PC-3 (cell line): Measurements from ENCODE around the gene CADPS2. TPM values are rescaled to one million over a fixed set of nuclear protein-coding genes. Genes with fewer than 3 reads are reported as not detected.

Experiments used
- ATAC-seq: fragments of 200-7000 bp; cut with Tn5 transposase; 2 replicates; pipeline ENCODE4 v1.9.1; 2020; ENCODE audit warnings: mild to moderate bottlenecking, moderate library complexity
- BruUV-seq: library from RNA; stranded (reverse); fragments of 400-500 nt; replicated peaks from 2 replicates; lab custom pipeline; 2021; lab: Mats Ljungman, UMichigan
- CTCF ChIA-PET: fragments of 300-600 bp; sonication (Branson Sonifier 250); formaldehyde crosslinking; loops from one replicate; lab custom pipeline; 2022; ENCODE audit warnings: antibody characterized with exemption; lab: Charles Lee
- POLR2A ChIA-PET: fragments of 300-600 bp; sonication (Branson Sonifier 250); formaldehyde crosslinking; loops from one replicate; lab custom pipeline; 2022; ENCODE audit warnings: antibody characterized with exemption; ENCODE audit not compliant: unreplicated experiment; lab: Charles Lee
- DNase-seq: peaks from one replicate; pipeline ENCODE4 v3.0.0-alpha.2; 2015
- H2AFZ ChIP-seq: fragments of 300-600 bp; sonication (generic); 2 replicates; pipeline ENCODE4 v1.6.0; 2016; ENCODE audit warnings: antibody characterized with exemption, low read length
- H3F3A ChIP-seq: fragments of 300-600 bp; sonication (generic); one replicate; pipeline ENCODE4 v1.6.0; 2017; ENCODE audit warnings: antibody characterized with exemption, low read length, control low read depth, mild to moderate bottlenecking; ENCODE audit not compliant: unreplicated experiment
- H3K27ac ChIP-seq: fragments of 300-600 bp; sonication (generic); 2 replicates; pipeline ENCODE4 v1.5.1; 2016; ENCODE audit warnings: mild to moderate bottlenecking, low read length
- H3K27me3 ChIP-seq: fragments of 300-600 bp; sonication (generic); 2 replicates; pipeline ENCODE4 v1.6.1; 2016; ENCODE audit warnings: low read length, mixed read lengths
- H3K36me3 ChIP-seq: fragments of 300-600 bp; sonication (generic); 2 replicates; pipeline ENCODE4 v1.6.1; 2016; ENCODE audit warnings: low read depth, mixed run types, low read length, mixed read lengths
- H3K4me1 ChIP-seq: fragments of 300-600 bp; sonication (generic); 2 replicates; pipeline ENCODE4 v1.5.1; 2016; ENCODE audit warnings: low read length; ENCODE audit not compliant: insufficient read depth
- H3K4me2 ChIP-seq: fragments of 300-600 bp; sonication (generic); 2 replicates; pipeline ENCODE4 v1.6.0; 2016; ENCODE audit warnings: low read length
- H3K4me3 ChIP-seq: fragments of 300-600 bp; sonication (generic); 2 replicates; pipeline ENCODE4 v1.5.1; 2016; ENCODE audit warnings: mild to moderate bottlenecking, low read length, mixed read lengths
- H3K79me2 ChIP-seq: fragments of 300-600 bp; sonication (generic); 2 replicates; pipeline ENCODE4 v1.6.1; 2017; ENCODE audit warnings: low read length, mixed read lengths
- H3K9ac ChIP-seq: fragments of 300-600 bp; sonication (generic); 2 replicates; pipeline ENCODE4 v1.6.0; 2016; ENCODE audit warnings: mild to moderate bottlenecking, low read length
- H3K9me2 ChIP-seq: fragments of 300-600 bp; sonication (generic); replicated peaks from 2 replicates; pipeline ENCODE4 v1.6.1; 2016; ENCODE audit warnings: mixed run types, low read length, mixed read lengths
- H3K9me3 ChIP-seq: fragments of 300-600 bp; sonication (generic); 2 replicates; pipeline ENCODE4 v1.6.1; 2016; ENCODE audit warnings: low read length, mixed read lengths
- H4K20me1 ChIP-seq: fragments of 300-600 bp; sonication (generic); 2 replicates; pipeline ENCODE4 v1.6.1; 2016; ENCODE audit warnings: low read length, mixed read lengths
- EZH2 ChIP-seq: fragments of 300-600 bp; sonication (generic); IDR thresholded peaks from one replicate; pipeline ENCODE4 v1.6.1; 2017; ENCODE audit warnings: antibody characterized with exemption, mild to moderate bottlenecking, low read length; ENCODE audit not compliant: unreplicated experiment
- EZH2phosphoT487 ChIP-seq: fragments of 300-600 bp; sonication (generic); IDR thresholded peaks from 2 replicates; pipeline ENCODE4 v1.6.1; 2018; ENCODE audit warnings: mild to moderate bottlenecking, antibody characterized with exemption, low read length, borderline replicate concordance
- intact Hi-C: fragments of 100-400 bp; cut with micrococcal nuclease; formaldehyde crosslinking; loops from 2 replicates; pipeline ENCODE4 v1.9.0; 2023
- total RNA-seq: library from RNA; depleted of rRNA; stranded (reverse); fragments of >200 nt; gene quantifications from 2 replicates; pipeline ENCODE4 v1.2.3, GENCODE V29; 2014
- TF ChIP-seq, protein P1 (sequence below): fragments of 300-600 bp; sonication (generic); conservative IDR thresholded peaks from 2 replicates; pipeline ENCODE4 v1.5.1; 2017; ENCODE audit warnings: antibody characterized with exemption, low read depth, mild to moderate bottlenecking, low read length

CADPS2 gene
- total RNA-seq, 1 experiment from 2014 or later, result 9.4 TPM

DNA sequence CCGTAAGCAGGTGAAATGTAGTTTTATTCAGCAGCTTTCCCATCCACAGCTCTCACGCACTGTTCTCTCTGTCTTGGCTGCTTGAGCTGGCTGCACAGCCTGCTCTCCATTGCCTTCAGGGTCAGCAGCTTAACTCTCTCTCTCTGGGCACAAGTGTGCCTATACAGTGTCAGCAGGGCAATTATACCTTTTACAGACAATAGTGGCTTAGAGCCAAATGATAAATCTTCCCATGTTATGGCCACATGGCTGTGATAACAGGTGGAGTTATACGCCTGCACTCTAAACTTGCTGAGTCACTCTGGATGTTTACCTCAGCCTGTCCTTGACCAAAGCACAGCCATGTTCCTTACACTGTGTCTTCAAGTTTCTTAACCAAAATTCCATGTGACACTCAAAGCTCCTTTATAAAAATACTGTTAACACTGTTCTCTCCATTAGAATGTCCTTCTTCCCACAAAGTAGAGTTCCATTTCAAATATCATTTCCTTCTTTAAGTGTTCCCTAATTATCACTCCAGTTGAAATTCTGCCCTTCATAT, 193.4 kb downstream of the CADPS2 start:
- no peak overlapping the region for H3K9ac ChIP-seq
- H3K4me1 ChIP-seq, result no peaks in the 10 kb centered on the region
- ATAC-seq, result no peak
- no peaks in the 10 kb centered on the region for H3K27me3 ChIP-seq
- POLR2A ChIA-PET, result interaction anchor here (0.7 kb wide), 1 partner anchor 1742 kb away, joined by 4 read pairs; no protein-coding TSS in a partner anchor
- CTCF ChIA-PET, result no interaction called here
- no peak for DNase-seq
- no peak overlapping the region for H3K4me3 ChIP-seq
- BruUV-seq, result no TSS peak
- no peak overlapping the region for H3K27ac ChIP-seq
- H3K9me2 ChIP-seq, result no peaks in the 10 kb centered on the region
- intact Hi-C loops, result no loop called here
- H3F3A ChIP-seq, result no peaks in the 10 kb centered on the region
- H3K79me2 ChIP-seq, result no peaks in the 10 kb centered on the region
- TF ChIP-seq EZH2phosphoT487, result no peak
- H3K4me2 ChIP-seq, result no peak overlapping the region
- H4K20me1 ChIP-seq, result no peaks in the 10 kb centered on the region
- no peak overlapping the region for H2AFZ ChIP-seq
- no peaks in the 10 kb centered on the region for H3K9me3 ChIP-seq
- H3K36me3 ChIP-seq, result no peaks in the 10 kb centered on the region

DNA sequence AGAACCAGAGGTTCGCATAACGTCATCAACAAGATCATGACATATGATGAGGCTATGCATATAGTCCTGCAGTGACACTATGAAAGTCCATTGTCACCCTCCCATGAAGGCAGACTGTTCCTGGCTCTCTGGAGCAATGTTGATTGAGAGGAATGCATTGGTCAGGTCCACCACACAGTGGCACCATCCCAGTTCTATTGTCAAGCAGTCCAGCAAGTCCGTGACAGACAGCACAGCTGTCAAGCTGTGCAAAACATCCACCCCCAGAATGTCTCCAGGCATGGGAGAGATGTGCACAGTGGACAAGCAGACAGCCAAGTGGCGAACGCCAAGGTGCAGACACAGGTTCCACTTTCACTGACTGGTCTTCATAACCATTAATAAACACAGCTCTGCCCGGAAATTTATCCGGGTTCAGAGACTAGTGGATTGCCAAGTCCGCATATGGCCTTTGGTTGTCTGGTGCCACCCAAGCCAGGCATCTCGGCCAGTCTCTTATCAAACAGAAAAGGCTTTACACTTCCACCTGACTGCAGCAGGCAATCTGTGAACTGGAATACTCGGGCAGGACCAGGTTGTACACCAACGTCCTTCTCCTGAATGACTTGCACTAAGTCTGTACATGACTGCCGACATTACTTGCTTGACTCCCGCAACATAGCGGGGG, 194.6 kb downstream of the CADPS2 start:
- Histone ChIP-seq H3K4me1 (no peaks in the 10 kb centered on the region), H4K20me1 (no peaks in the 10 kb centered on the region), H3K9me2 (no peaks in the 10 kb centered on the region), H2AFZ (no peak overlapping the region), H3K9me3 (no peaks in the 10 kb centered on the region), H3K36me3 (no peaks in the 10 kb centered on the region), H3K79me2 (no peaks in the 10 kb centered on the region), H3F3A (no peaks in the 10 kb centered on the region), H3K27me3 (no peaks in the 10 kb centered on the region), H3K4me3 (no peak overlapping the region), H3K4me2 (no peak overlapping the region), H3K9ac (no peak overlapping the region), H3K27ac (no peak overlapping the region)
- POLR2A ChIA-PET, result no interaction called here
- no TSS peak for BruUV-seq
- DNase-seq (no peak), ATAC-seq (no peak)
- TF ChIP-seq EZH2, result no peak
- TF ChIP-seq EZH2phosphoT487, result no peak
- TF ChIP-seq, protein P1, sequence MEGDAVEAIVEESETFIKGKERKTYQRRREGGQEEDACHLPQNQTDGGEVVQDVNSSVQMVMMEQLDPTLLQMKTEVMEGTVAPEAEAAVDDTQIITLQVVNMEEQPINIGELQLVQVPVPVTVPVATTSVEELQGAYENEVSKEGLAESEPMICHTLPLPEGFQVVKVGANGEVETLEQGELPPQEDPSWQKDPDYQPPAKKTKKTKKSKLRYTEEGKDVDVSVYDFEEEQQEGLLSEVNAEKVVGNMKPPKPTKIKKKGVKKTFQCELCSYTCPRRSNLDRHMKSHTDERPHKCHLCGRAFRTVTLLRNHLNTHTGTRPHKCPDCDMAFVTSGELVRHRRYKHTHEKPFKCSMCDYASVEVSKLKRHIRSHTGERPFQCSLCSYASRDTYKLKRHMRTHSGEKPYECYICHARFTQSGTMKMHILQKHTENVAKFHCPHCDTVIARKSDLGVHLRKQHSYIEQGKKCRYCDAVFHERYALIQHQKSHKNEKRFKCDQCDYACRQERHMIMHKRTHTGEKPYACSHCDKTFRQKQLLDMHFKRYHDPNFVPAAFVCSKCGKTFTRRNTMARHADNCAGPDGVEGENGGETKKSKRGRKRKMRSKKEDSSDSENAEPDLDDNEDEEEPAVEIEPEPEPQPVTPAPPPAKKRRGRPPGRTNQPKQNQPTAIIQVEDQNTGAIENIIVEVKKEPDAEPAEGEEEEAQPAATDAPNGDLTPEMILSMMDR, result no peak
- CTCF ChIA-PET, result no interaction called here
- intact Hi-C loops, result no loop called here

DNA sequence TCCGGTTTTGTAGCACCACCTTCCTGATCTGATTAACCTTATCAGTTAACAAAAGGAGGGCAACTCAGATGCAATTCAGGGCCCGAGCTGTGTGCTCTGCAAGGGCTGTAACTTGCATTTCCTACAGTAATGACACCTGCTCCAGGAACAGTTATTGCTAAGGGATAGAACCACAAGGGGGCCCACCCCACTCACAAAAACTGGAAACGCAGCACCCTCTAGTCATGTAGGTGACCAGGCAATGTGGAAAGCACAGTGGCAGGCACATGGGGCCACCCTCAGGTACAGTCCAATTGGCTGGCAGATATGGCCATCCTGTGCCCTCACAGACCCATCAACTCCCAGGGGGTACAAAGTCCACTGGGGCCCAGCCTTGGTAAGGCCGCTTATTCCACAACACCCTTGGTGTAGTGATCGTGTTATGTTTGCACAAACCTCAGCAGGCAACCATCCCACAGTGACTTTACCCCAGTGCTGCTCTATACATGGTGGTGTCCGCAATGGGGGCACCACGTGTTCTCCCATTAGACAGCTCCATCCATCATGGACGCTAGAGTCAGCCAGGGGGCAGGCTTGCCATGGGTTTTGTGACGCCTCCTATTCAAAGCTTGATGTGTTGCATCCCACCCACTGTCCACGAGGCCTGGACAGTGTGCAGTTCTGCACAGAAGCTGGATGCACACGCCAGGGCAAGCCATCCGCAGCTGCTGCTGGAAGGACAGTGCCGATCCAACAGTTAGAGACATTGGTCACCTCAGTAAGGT, 196.7 kb downstream of the CADPS2 start:
- no TSS peak for BruUV-seq
- ATAC-seq (no peak), DNase-seq (no peak)
- Histone ChIP-seq H3K36me3 (no peaks in the 10 kb centered on the region), H3K4me2 (no peak overlapping the region), H3K27me3 (no peaks in the 10 kb centered on the region), H2AFZ (no peak overlapping the region), H3K9me2 (no peaks in the 10 kb centered on the region), H4K20me1 (no peaks in the 10 kb centered on the region), H3K4me3 (no peak overlapping the region), H3F3A (no peaks in the 10 kb centered on the region), H3K9ac (no peak overlapping the region), H3K9me3 (no peaks in the 10 kb centered on the region), H3K79me2 (no peaks in the 10 kb centered on the region), H3K4me1 (no peaks in the 10 kb centered on the region), H3K27ac (no peak overlapping the region)
- intact Hi-C loops, result no loop called here
- ChIA-PET POLR2A (no interaction called here), CTCF (no interaction called here)
- TF ChIP-seq, protein P1, result no peak
- no peak for TF ChIP-seq EZH2
- TF ChIP-seq EZH2phosphoT487, result no peak
